Esophagus squamous epithelium (tissue), 5 donors: Measurements from ENCODE around the gene ZP2. TPM values are rescaled to one million over a fixed set of nuclear protein-coding genes. Genes with fewer than 3 reads are reported as not detected.

ENCODE experiments used
- DNase-seq: peaks from one replicate; lab custom pipeline; 2025; lab: John Stamatoyannopoulos, UW
- H3K27ac ChIP-seq, 4 donors: fragments of 200-600 bp; sonication (generic); one replicate each; pipeline ENCODE4 v1.5.1; 2016 to 2019; ENCODE audit warnings: mild to moderate bottlenecking in 1 of 4
- H3K27me3 ChIP-seq, 4 donors: fragments of 200-600 bp; sonication (generic); 1 replicate in 3 of 4; 2 replicates in 1 of 4; pipeline versions ENCODE4 v1.5.1 to v1.6.0; 2017 to 2021; ENCODE audit warnings: antibody characterized with exemption in 1 of 4
- H3K36me3 ChIP-seq, 3 donors: fragments of 200-600 bp; sonication (generic); one replicate each; pipeline ENCODE4 v1.5.1; 2016 to 2019
- H3K4me1 ChIP-seq, 3 donors: fragments of 200-600 bp; sonication (generic); one replicate each; pipeline ENCODE4 v1.5.1; 2017 to 2019
- H3K4me3 ChIP-seq, 4 donors: fragments of 200-600 bp; sonication (generic); 1 replicate in 3 of 4; 2 replicates in 1 of 4; pipeline ENCODE4 v1.5.1; 2016 to 2019; ENCODE audit warnings: mild to moderate bottlenecking in 2 of 4, moderate library complexity in 1 of 4
- H3K9me3 ChIP-seq, 3 donors: fragments of 200-600 bp; sonication (generic); one replicate each; pipeline ENCODE4 v1.5.1; 2016 to 2019
- POLR2A ChIP-seq, 4 donors: fragments of 450-650 bp; IDR thresholded peaks; one replicate each; pipeline ENCODE4 v1.6.1; 2017; ENCODE audit warnings: antibody characterized with exemption in 4 of 4, mild to moderate bottlenecking in 4 of 4, moderate library complexity in 3 of 4
- WGBS, 2 donors: methylation state at CpG; one replicate each; pipeline ENCODE4 v1.1.5; 2018; 5-methylcytosine and 5-hydroxymethylcytosine counted together
- intact Hi-C: fragments of 100-400 bp; cut with DNase I; formaldehyde crosslinking; loops from one replicate; pipeline ENCODE4 v1.15.0; 2022
- total RNA-seq, 4 donors: library from RNA; depleted of rRNA; stranded (reverse); fragments of >200 nt; gene quantifications; one replicate each; pipeline ENCODE4 v1.1.0, GENCODE V29; 2016
- TF ChIP-seq, protein P1 (sequence below), 6 experiments: fragments of 450-650 bp in 4 of 6; fragments of 200-600 bp in 2 of 6; sonication (generic) in 2 of 6; IDR thresholded peaks; one replicate each; pipeline ENCODE4 v1.5.1; 2016 to 2019; ENCODE audit warnings: antibody characterized with exemption in 6 of 6, mild to moderate bottlenecking in 4 of 6, moderate library complexity in 4 of 6
- donor health status: DM: yes; HTN: yes; CAD: no.

The ZP2 gene
- total RNA-seq, 4 donors from 2014 or later: not detected

DNA sequence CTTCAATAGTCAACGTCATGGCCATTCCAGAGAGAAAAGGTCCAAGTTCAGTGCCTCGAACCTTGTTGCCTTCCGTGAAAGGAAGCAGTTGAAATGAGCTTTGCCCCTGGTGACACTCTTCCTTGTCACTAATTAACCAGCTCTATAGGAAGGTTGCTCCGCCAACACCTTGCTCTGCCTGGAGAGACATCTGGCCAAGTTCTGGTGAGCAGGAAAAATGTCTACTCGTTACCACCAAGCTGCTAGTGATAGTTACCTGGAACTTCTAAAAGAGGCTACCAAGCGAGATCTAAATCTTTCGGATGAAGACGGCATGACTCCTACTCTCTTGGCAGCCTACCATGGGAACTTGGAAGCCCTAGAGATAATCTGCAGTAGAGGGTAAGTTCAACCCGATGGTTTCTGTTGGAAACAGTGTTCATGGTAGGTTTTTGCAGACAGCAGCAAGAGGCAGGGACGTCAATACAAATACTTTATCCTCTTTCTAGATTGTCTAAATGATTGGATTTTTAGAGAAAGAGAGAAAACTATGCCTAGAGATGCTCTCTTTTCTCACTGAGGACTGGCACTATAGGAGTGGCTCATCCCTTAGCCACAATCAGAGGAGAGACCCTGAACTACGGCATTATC, 22.3 kb upstream of the ZP2 start, which contains the start of gene ANKS4B:
ANKS4B (plus strand) TSS at position 179 of the 630 bp plus-strand sequence; CDS start at position 218, 39 bp downstream.
- no peak for DNase-seq
- Histone ChIP-seq H3K27ac (no peak within 1 kb of the TSS), H3K4me3 (no peak within 1 kb of the TSS), H3K36me3 (no peaks in the 10 kb centered on the region), H3K4me1 (no peaks in the 10 kb centered on the region), H3K9me3 (no peaks in the 10 kb centered on the region), H3K27me3 (peaks cover 0 to 53% (median 0%) of the 10 kb centered on the region in 4 donors)
- WGBS, 2 donors: 77 to 82% methylated on average over 10 to 11 of the region's 11 CpGs
- TF ChIP-seq POLR2A (IDR thresholded peaks at IDR 0.05): no peak
- TF ChIP-seq, protein P1, sequence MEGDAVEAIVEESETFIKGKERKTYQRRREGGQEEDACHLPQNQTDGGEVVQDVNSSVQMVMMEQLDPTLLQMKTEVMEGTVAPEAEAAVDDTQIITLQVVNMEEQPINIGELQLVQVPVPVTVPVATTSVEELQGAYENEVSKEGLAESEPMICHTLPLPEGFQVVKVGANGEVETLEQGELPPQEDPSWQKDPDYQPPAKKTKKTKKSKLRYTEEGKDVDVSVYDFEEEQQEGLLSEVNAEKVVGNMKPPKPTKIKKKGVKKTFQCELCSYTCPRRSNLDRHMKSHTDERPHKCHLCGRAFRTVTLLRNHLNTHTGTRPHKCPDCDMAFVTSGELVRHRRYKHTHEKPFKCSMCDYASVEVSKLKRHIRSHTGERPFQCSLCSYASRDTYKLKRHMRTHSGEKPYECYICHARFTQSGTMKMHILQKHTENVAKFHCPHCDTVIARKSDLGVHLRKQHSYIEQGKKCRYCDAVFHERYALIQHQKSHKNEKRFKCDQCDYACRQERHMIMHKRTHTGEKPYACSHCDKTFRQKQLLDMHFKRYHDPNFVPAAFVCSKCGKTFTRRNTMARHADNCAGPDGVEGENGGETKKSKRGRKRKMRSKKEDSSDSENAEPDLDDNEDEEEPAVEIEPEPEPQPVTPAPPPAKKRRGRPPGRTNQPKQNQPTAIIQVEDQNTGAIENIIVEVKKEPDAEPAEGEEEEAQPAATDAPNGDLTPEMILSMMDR (IDR thresholded peaks at IDR 0.05): no peak
- intact Hi-C loops: no loop called here

- intact Hi-C loops: no loop called here
- 93 to 95% methylated on average over 1 of the region's 1 CpG for WGBS, 2 donors
- no peak for DNase-seq
- no peak overlapping the region for H3K4me3 ChIP-seq
- H3K27ac ChIP-seq: no peak overlapping the region
- peaks cover 0 to 59% (median 0%) of the 10 kb centered on the region in 4 donors for H3K27me3 ChIP-seq
- H3K9me3 ChIP-seq: no peaks in the 10 kb centered on the region
- no peaks in the 10 kb centered on the region for H3K4me1 ChIP-seq
- TF ChIP-seq, protein P1 (IDR thresholded peaks at IDR 0.05): no peak
- TF ChIP-seq POLR2A (IDR thresholded peaks at IDR 0.05): no peak
- no peaks in the 10 kb centered on the region for H3K36me3 ChIP-seq
Measured at GRCh38 chr16:21233045-21233520, 21.7 kb upstream of the ZP2 start.

GRCh38 chr16:21228361-21228872, 17.0 kb upstream of the ZP2 start:
- Histone ChIP-seq H3K9me3 (no peaks in the 10 kb centered on the region), H3K4me1 (no peaks in the 10 kb centered on the region), H3K4me3 (no peak overlapping the region), H3K27me3 (peaks cover 0 to 79% (median 0%) of the 10 kb centered on the region in 4 donors), H3K27ac (no peak overlapping the region), H3K36me3 (no peaks in the 10 kb centered on the region)
- TF ChIP-seq POLR2A (IDR thresholded peaks at IDR 0.05): no peak
- TF ChIP-seq, protein P1 (IDR thresholded peaks at IDR 0.05): no peak
- WGBS, 2 donors: 76 to 90% methylated on average over 2 of the region's 2 CpGs
- DNase-seq: no peak
- intact Hi-C loops: no loop called here

DNA sequence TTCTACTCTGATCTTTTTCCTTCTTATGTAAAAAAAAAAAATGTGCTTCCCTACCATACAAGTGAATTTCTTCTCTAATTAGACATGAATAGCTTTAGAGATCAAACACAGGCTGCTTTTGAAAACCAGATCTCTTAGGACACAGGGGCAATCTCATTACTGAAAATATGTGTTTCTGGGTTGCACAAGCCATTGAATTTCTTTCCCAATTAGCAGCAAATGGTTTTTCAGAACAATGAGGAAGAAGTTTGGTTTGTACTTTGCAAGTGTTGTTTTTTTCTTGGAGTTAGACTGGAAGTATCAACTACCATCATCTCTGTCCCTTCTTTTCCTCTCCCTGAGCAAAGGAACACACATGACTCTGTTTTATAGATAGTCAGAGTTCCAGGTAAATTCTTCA, 16.5 kb upstream of the ZP2 start:
- Histone ChIP-seq H3K4me1 (no peaks in the 10 kb centered on the region), H3K4me3 (no peak overlapping the region), H3K27me3 (peaks cover 0 to 77% (median 0%) of the 10 kb centered on the region in 4 donors), H3K27ac (no peak overlapping the region), H3K36me3 (no peaks in the 10 kb centered on the region), H3K9me3 (no peaks in the 10 kb centered on the region)
- intact Hi-C loops: no loop called here
- DNase-seq: no peak
- no peak for TF ChIP-seq POLR2A (IDR thresholded peaks at IDR 0.05)
- TF ChIP-seq, protein P1 (IDR thresholded peaks at IDR 0.05): no peak

DNA sequence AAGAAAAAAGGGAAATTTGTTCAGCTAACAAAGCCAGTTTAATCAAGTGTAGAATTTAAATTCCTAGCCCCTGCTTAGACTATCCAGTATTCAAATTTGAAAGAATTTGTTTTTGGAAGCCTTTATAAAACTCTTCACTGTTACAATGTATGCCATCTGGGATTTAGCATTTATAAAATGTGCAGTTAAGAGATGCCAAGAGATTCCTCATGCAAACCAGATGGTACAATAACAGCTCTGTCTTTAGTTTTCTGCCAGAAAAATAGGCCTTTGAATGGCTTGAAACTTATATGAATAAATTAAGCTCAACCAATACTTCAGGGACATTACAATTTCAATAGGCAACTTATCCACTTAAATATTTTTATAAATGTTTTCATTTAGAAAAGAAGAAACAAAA, 15.4 kb upstream of the ZP2 start:
- Histone ChIP-seq H3K4me3 (no peak overlapping the region), H3K4me1 (peaks cover 0 to 6% (median 0%) of the 10 kb centered on the region in 3 donors), H3K27ac (no peak overlapping the region), H3K9me3 (no peaks in the 10 kb centered on the region), H3K36me3 (no peaks in the 10 kb centered on the region), H3K27me3 (peaks cover 0 to 71% (median 0%) of the 10 kb centered on the region in 4 donors)
- intact Hi-C loops: no loop called here
- TF ChIP-seq, protein P1 (IDR thresholded peaks at IDR 0.05): no peak
- TF ChIP-seq POLR2A (IDR thresholded peaks at IDR 0.05): no peak
- DNase-seq: no peak
